HepG2 (cell line): ENCODE measurements around the gene ADH4. TPM values are rescaled to one million over a fixed set of nuclear protein-coding genes. Genes with fewer than 3 reads are reported as not detected.

ENCODE experiments used
- ATAC-seq: fragments of 200-7000 bp; cut with Tn5 transposase; 3 replicates; pipeline ENCODE4 v1.9.1; 2020; ENCODE audit warnings: mild to moderate bottlenecking, moderate library complexity
- BruUV-seq: library from RNA; stranded (reverse); fragments of 400-500 nt; replicated peaks from 2 replicates; lab custom pipeline; 2021; lab: Mats Ljungman, UMichigan
- CTCF ChIA-PET: fragments of 300-600 bp; formaldehyde crosslinking; extraction: SDS; loops from one replicate; lab custom pipeline; 2021; ENCODE audit warnings: low total read pairs, inconsistent platforms, low intra/inter-chr PET ratio; lab: Yijun Ruan, JAX
- POLR2A ChIA-PET: fragments of 350-600 bp; sonication (Branson Sonifier 250); formaldehyde crosslinking; loops from one replicate; lab custom pipeline; 2020; ENCODE audit warnings: antibody characterized with exemption, inconsistent platforms; lab: Yijun Ruan, JAX
- DNase-seq: peaks from one replicate; pipeline ENCODE4 v3.0.0-alpha.2; 2015; ENCODE audit warnings: low spot score
- FAIRE-seq: peaks from 3 replicates; lab custom pipeline; 2011; peaks lifted over from hg19 to GRCh38; lab: Jason Lieb, UNC
- H2AFZ ChIP-seq: one replicate; pipeline ENCODE4 v1.6.1; 2011; ENCODE audit warnings: low read length, inconsistent platforms
- H3K27ac ChIP-seq: fragments of 300-600 bp; 3 replicates; pipeline ENCODE4 v1.8.0; 2011; ENCODE audit warnings: mixed run types, mild to moderate bottlenecking, mixed read lengths, low read length, inconsistent platforms; ENCODE audit not compliant: insufficient read depth; ENCODE audit errors: extremely low read length
- H3K27me3 ChIP-seq, 2 experiments: fragments of 200-600 bp in 1 of 2; 2 replicates in 1 of 2; 3 replicates in 1 of 2; pipeline versions ENCODE4 v1.6.0 to v1.8.0; 2011; ENCODE audit warnings: low read length in 2 of 2, mild to moderate bottlenecking in 2 of 2, moderate library complexity in 2 of 2, inconsistent platforms in 1 of 2; ENCODE audit not compliant: insufficient read depth in 2 of 2, control insufficient read depth in 1 of 2
- H3K36me3 ChIP-seq, 2 experiments: fragments of 200-600 bp in 1 of 2; replicated peaks in 1 of 2; 2 replicates in 1 of 2; 3 replicates in 1 of 2; pipeline versions ENCODE4 v1.5.1 to v1.8.0; 2011; ENCODE audit warnings: low read length in 2 of 2, inconsistent platforms in 1 of 2; ENCODE audit not compliant: insufficient read depth in 2 of 2, control insufficient read depth in 1 of 2
- H3K4me1 ChIP-seq: 2 replicates; pipeline ENCODE4 v1.5.1; 2012; ENCODE audit warnings: low read length, inconsistent platforms; ENCODE audit not compliant: insufficient read depth
- H3K4me2 ChIP-seq: 2 replicates; pipeline ENCODE4 v1.6.0; 2011; ENCODE audit warnings: low read depth, low read length, inconsistent platforms
- H3K4me3 ChIP-seq, 3 experiments: fragments of 200-600 bp in 1 of 3; sonication (generic), shearing (Covaris generic) in 1 of 3; replicated peaks in 1 of 3; 2 replicates each; pipeline ENCODE4 v1.5.1; 2011 to 2016; ENCODE audit warnings: low read length in 3 of 3, inconsistent platforms in 2 of 3, low read depth in 2 of 3, mild to moderate bottlenecking in 2 of 3, control low read depth in 1 of 3, mixed read lengths in 1 of 3; ENCODE audit not compliant: insufficient read depth in 1 of 3
- H3K79me2 ChIP-seq: one replicate; pipeline ENCODE4 v1.6.1; 2011; ENCODE audit warnings: low read length, inconsistent platforms; ENCODE audit not compliant: insufficient read depth
- H3K9ac ChIP-seq: 2 replicates; pipeline ENCODE4 v1.6.0; 2011; ENCODE audit warnings: mild to moderate bottlenecking, low read depth, low read length, inconsistent platforms; ENCODE audit not compliant: insufficient read depth
- H3K9me3 ChIP-seq: 2 replicates; pipeline ENCODE4 v1.5.1; 2012; ENCODE audit warnings: mild to moderate bottlenecking, low read length
- H4K20me1 ChIP-seq: 2 replicates; pipeline ENCODE4 v1.6.0; 2011; ENCODE audit warnings: inconsistent platforms, mild to moderate bottlenecking, low read length, moderate library complexity; ENCODE audit not compliant: insufficient read depth
- MLXIP ChIP-seq: sonication (generic); formaldehyde crosslinking; IDR thresholded peaks from 2 replicates; pipeline ENCODE4 v1.9.0; 2021; ENCODE audit warnings: missing genetic modification reagents, borderline replicate concordance
- NFYC ChIP-seq: IDR thresholded peaks from 2 replicates; pipeline ENCODE4 v1.6.1; 2016; ENCODE audit warnings: missing genetic modification reagents, missing compliant biosample characterization
- ZMAT3 ChIP-seq: sonication (generic); formaldehyde crosslinking; conservative IDR thresholded peaks from 2 replicates; pipeline ENCODE4 v1.7.0; 2021; ENCODE audit warnings: missing genetic modification reagents
- ZNF333 ChIP-seq: sonication (generic); formaldehyde crosslinking; IDR thresholded peaks from 2 replicates; pipeline ENCODE4 v1.4.0; 2020; ENCODE audit warnings: mild to moderate bottlenecking, missing genetic modification reagents, borderline replicate concordance
- ZNF563 ChIP-seq: sonication (generic); formaldehyde crosslinking; IDR thresholded peaks from 2 replicates; pipeline ENCODE4 v1.8.0; 2022; ENCODE audit warnings: mild to moderate bottlenecking, moderate library complexity, missing genetic modification reagents
- ZNF597 ChIP-seq: sonication (generic); formaldehyde crosslinking; IDR thresholded peaks from 2 replicates; pipeline ENCODE4 v1.5.0; 2020; ENCODE audit warnings: missing genetic modification reagents
- WGBS: methylation state at CpG from one replicate; pipeline ENCODE4 v1.1.6; 2017; ENCODE audit warnings: low lambda C conversion rate; 5-methylcytosine and 5-hydroxymethylcytosine counted together
- in situ Hi-C: cut with HindIII; loops from 2 replicates; pipeline ENCODE4 v1.10.0; 2017; ENCODE audit warnings: low pct_unique_long_range_greater_than_20kb; ENCODE audit not compliant: extremely low pct_ligation_motif_present
- intact Hi-C: fragments of 100-400 bp; cut with micrococcal nuclease; formaldehyde crosslinking; loops from one replicate; pipeline ENCODE4 v1.10.0; 2022; ENCODE audit not compliant: unreplicated experiment
- polyA plus RNA-seq, 8 experiments: library from polyadenylated mRNA; depleted of rRNA in 3 of 8; stranded (reverse) in 7 of 8; unstranded in 1 of 8; fragments of >200 nt; fragmentation: Illumina TruSeq in 4 of 8; extraction: Trizol in 4 of 8; gene quantifications; 2 replicates each; pipeline versions ENCODE4 v1.2.1 to v1.2.3, GENCODE V29; 2011 to 2016; ENCODE audit warnings: low read depth in 4 of 8, missing spikeins in 1 of 8, mixed read lengths in 1 of 8; ENCODE audit not compliant: insufficient read depth in 1 of 8
- total RNA-seq, 5 experiments: library from RNA; depleted of rRNA; stranded (reverse); fragments of >200 nt; fragmentation: Illumina TruSeq; extraction: Trizol; gene quantifications; 2 replicates each; pipeline ENCODE4 v1.2.3, GENCODE V29; 2016; ENCODE audit warnings: low read depth in 1 of 5
- TF ChIP-seq, protein P1 (sequence below): sonication (generic); formaldehyde crosslinking; IDR thresholded peaks from 2 replicates; pipeline ENCODE4 v1.4.0; 2020; ENCODE audit warnings: missing genetic modification reagents
- TF ChIP-seq, protein P2 (sequence below): sonication (generic); formaldehyde crosslinking; IDR thresholded peaks from 2 replicates; pipeline ENCODE4 v1.4.0; 2020; ENCODE audit warnings: missing genetic modification reagents
- TF ChIP-seq, protein P3 (sequence below): sonication (generic); formaldehyde crosslinking; IDR thresholded peaks from 2 replicates; pipeline ENCODE4 v1.5.0; 2020; ENCODE audit warnings: missing genetic modification reagents

Gene ADH4
- total and polyA plus RNA-seq, 2 of the 13 experiments (the other 11 are each of a cell fraction or from before 2014, with no cell fraction given), result 24.3 to 31.1 TPM

- FAIRE-seq, result no peak
- H3K27me3 ChIP-seq, result no peaks in the 10 kb centered on the region
- H3K36me3 ChIP-seq, result no peaks in the 10 kb centered on the region
- no peak for ATAC-seq
- BruUV-seq, result no TSS peak
- H4K20me1 ChIP-seq, result no peaks in the 10 kb centered on the region
- intact Hi-C loops, result no loop called here
- in situ Hi-C loops, result no loop called here
- H2AFZ ChIP-seq, result no peak overlapping the region
- H3K4me3 ChIP-seq, result no peak overlapping the region
- no peaks in the 10 kb centered on the region for H3K4me1 ChIP-seq
- POLR2A ChIA-PET, result interaction anchor here (1.2 kb wide), 1 partner anchor 41 kb away, joined by 3 read pairs; the partner anchor contains the start of gene ADH4
- H3K27ac ChIP-seq, result no peak overlapping the region
- no peak for DNase-seq
- WGBS, result 98% methylated on average over 2 of the region's 2 CpGs
- no peak overlapping the region for H3K9ac ChIP-seq
- H3K4me2 ChIP-seq, result no peak overlapping the region
- H3K9me3 ChIP-seq, result no peaks in the 10 kb centered on the region
- H3K79me2 ChIP-seq, result no peaks in the 10 kb centered on the region
- CTCF ChIA-PET, result no interaction called here
- TF ChIP-seq ZNF597 (CRISPR knock-in tag), result no peak
- TF ChIP-seq ZMAT3 (CRISPR knock-in tag), result no peak
- TF ChIP-seq, protein P1, sequence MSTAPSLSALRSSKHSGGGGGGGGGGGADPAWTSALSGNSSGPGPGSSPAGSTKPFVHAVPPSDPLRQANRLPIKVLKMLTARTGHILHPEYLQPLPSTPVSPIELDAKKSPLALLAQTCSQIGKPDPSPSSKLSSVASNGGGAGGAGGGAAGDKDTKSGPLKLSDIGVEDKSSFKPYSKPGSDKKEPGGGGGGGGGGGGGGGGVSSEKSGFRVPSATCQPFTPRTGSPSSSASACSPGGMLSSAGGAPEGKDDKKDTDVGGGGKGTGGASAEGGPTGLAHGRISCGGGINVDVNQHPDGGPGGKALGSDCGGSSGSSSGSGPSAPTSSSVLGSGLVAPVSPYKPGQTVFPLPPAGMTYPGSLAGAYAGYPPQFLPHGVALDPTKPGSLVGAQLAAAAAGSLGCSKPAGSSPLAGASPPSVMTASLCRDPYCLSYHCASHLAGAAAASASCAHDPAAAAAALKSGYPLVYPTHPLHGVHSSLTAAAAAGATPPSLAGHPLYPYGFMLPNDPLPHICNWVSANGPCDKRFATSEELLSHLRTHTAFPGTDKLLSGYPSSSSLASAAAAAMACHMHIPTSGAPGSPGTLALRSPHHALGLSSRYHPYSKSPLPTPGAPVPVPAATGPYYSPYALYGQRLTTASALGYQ (CRISPR knock-in tag), result no peak
- TF ChIP-seq, protein P2, sequence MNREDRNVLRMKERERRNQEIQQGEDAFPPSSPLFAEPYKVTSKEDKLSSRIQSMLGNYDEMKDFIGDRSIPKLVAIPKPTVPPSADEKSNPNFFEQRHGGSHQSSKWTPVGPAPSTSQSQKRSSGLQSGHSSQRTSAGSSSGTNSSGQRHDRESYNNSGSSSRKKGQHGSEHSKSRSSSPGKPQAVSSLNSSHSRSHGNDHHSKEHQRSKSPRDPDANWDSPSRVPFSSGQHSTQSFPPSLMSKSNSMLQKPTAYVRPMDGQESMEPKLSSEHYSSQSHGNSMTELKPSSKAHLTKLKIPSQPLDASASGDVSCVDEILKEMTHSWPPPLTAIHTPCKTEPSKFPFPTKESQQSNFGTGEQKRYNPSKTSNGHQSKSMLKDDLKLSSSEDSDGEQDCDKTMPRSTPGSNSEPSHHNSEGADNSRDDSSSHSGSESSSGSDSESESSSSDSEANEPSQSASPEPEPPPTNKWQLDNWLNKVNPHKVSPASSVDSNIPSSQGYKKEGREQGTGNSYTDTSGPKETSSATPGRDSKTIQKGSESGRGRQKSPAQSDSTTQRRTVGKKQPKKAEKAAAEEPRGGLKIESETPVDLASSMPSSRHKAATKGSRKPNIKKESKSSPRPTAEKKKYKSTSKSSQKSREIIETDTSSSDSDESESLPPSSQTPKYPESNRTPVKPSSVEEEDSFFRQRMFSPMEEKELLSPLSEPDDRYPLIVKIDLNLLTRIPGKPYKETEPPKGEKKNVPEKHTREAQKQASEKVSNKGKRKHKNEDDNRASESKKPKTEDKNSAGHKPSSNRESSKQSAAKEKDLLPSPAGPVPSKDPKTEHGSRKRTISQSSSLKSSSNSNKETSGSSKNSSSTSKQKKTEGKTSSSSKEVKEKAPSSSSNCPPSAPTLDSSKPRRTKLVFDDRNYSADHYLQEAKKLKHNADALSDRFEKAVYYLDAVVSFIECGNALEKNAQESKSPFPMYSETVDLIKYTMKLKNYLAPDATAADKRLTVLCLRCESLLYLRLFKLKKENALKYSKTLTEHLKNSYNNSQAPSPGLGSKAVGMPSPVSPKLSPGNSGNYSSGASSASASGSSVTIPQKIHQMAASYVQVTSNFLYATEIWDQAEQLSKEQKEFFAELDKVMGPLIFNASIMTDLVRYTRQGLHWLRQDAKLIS, result no peak
- TF ChIP-seq ZNF563 (CRISPR knock-in tag), result no peak
- TF ChIP-seq NFYC (CRISPR knock-in tag), result no peak
- TF ChIP-seq, protein P3, sequence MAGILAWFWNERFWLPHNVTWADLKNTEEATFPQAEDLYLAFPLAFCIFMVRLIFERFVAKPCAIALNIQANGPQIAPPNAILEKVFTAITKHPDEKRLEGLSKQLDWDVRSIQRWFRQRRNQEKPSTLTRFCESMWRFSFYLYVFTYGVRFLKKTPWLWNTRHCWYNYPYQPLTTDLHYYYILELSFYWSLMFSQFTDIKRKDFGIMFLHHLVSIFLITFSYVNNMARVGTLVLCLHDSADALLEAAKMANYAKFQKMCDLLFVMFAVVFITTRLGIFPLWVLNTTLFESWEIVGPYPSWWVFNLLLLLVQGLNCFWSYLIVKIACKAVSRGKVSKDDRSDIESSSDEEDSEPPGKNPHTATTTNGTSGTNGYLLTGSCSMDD (CRISPR knock-in tag), result no peak
- TF ChIP-seq MLXIP (CRISPR knock-in tag), result no peak
- no peak for TF ChIP-seq ZNF333 (CRISPR knock-in tag)
These were observed 41.5 kb downstream of the ADH4 start for GRCh38 chr4:99102634-99103033.
